Measurements from ENCODE around the gene LYG1.
"Not testable (repeated sequence)": the region's sequence is repeated elsewhere in the genome, so short reads cannot be mapped to it uniquely, and the experiment has no call there.

The LYG1 gene

DNA sequence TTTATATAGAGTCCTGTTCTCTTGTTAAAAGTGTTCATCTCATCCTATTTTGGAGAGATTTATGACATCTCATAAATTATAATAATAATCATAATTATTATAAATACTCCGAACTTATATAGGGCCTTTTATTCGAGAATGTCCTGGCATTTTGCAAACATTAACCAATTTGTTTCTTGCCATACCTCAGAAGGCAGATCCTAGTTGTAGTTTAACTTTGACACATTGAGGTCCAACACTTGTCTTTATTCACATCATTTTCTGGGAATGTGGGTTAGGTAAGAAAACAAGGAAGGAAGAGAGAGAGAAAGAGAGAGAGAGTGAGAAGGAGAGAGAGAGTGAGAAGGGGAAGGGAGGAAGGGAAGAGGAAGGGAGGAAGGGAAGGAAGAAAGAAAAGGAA, at the start of gene LYG1:
Gene LYG1, minus strand, starts transcription at position 101 of the 400 bp plus-strand sequence. CDS start 5,527 bp downstream, outside the sequence.
- not testable (repeated sequence) for H3K9ac ChIP-seq (ENCODE audit: low read length); H3K9me3 ChIP-seq (ENCODE audit: low read length); H3K27me3 ChIP-seq (ENCODE audit: control insufficient read depth in 1 of 2, insufficient read depth in 2 of 2, low read length in 2 of 2); H3K36me3 ChIP-seq (ENCODE audit: insufficient read depth, low read length); H3K4me3 ChIP-seq (ENCODE audit: low read depth in 1 of 2, low read length in 2 of 2); H3K27ac ChIP-seq (ENCODE audit: low read depth, low read length); H3K4me1 ChIP-seq (ENCODE audit: insufficient read depth, low read length)

GRCh38 chr2:99350194-99350593, 49.2 kb upstream of the LYG1 start:
- H3K27ac ChIP-seq (ENCODE audit: low read depth, low read length), result no peak overlapping the region
- H3K4me3 ChIP-seq (ENCODE audit: low read depth in 1 of 2, low read length in 2 of 2), result no peak overlapping the region
- no peaks in the 10 kb centered on the region for H3K36me3 ChIP-seq (ENCODE audit: insufficient read depth, low read length)
- H3K9ac ChIP-seq (ENCODE audit: low read length), result no peak overlapping the region
- no peaks in the 10 kb centered on the region for H3K4me1 ChIP-seq (ENCODE audit: insufficient read depth, low read length)
- no peaks in the 10 kb centered on the region for H3K27me3 ChIP-seq (ENCODE audit: control insufficient read depth in 1 of 2, insufficient read depth in 2 of 2, low read length in 2 of 2)
- no peaks in the 10 kb centered on the region for H3K9me3 ChIP-seq (ENCODE audit: low read length)

DNA sequence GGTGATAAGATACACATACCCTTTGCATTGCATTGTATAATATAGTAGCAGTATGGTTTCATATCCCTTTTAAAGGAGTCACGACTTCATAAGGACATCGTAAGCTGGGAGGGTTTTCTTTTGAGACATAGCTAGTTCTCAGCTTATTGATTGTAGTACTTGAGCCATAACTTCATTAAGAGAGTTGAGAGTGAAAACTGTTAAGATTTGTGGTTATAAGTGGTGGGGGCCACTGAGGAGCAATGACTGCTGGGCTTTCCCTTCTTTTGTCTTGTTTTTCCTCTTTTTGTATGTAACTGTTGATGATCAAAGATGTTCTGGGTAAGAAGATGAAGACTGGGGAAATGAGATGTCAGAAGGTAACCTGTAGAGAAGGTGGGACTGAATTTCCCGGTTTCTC, 47.2 kb upstream of the LYG1 start:
- Histone ChIP-seq H3K27me3 (ENCODE audit: control insufficient read depth in 1 of 2, insufficient read depth in 2 of 2, low read length in 2 of 2) (no peaks in the 10 kb centered on the region), H3K4me1 (ENCODE audit: insufficient read depth, low read length) (no peaks in the 10 kb centered on the region), H3K9me3 (ENCODE audit: low read length) (no peaks in the 10 kb centered on the region), H3K36me3 (ENCODE audit: insufficient read depth, low read length) (no peaks in the 10 kb centered on the region), H3K27ac (ENCODE audit: low read depth, low read length) (no peak overlapping the region), H3K4me3 (ENCODE audit: low read depth in 1 of 2, low read length in 2 of 2) (no peak overlapping the region), H3K9ac (ENCODE audit: low read length) (no peak overlapping the region)

- Histone ChIP-seq H3K9ac (ENCODE audit: low read length) (no peak overlapping the region), H3K9me3 (ENCODE audit: low read length) (no peaks in the 10 kb centered on the region), H3K27me3 (ENCODE audit: control insufficient read depth in 1 of 2, insufficient read depth in 2 of 2, low read length in 2 of 2) (no peaks in the 10 kb centered on the region), H3K36me3 (ENCODE audit: insufficient read depth, low read length) (no peaks in the 10 kb centered on the region), H3K27ac (ENCODE audit: low read depth, low read length) (no peak overlapping the region), H3K4me3 (ENCODE audit: low read depth in 1 of 2, low read length in 2 of 2) (no peak overlapping the region), H3K4me1 (ENCODE audit: insufficient read depth, low read length) (no peaks in the 10 kb centered on the region)
Measured at GRCh38 chr2:99346218-99346617, 45.2 kb upstream of the LYG1 start.

- H3K4me3 ChIP-seq (ENCODE audit: low read depth in 1 of 2, low read length in 2 of 2); H3K4me1 ChIP-seq (ENCODE audit: insufficient read depth, low read length); H3K27me3 ChIP-seq (ENCODE audit: control insufficient read depth in 1 of 2, insufficient read depth in 2 of 2, low read length in 2 of 2); H3K9ac ChIP-seq (ENCODE audit: low read length); H3K36me3 ChIP-seq (ENCODE audit: insufficient read depth, low read length); H3K27ac ChIP-seq (ENCODE audit: low read depth, low read length); H3K9me3 ChIP-seq (ENCODE audit: low read length): not testable (repeated sequence)
Measured at GRCh38 chr2:99345446-99345845, 44.4 kb upstream of the LYG1 start.

DNA sequence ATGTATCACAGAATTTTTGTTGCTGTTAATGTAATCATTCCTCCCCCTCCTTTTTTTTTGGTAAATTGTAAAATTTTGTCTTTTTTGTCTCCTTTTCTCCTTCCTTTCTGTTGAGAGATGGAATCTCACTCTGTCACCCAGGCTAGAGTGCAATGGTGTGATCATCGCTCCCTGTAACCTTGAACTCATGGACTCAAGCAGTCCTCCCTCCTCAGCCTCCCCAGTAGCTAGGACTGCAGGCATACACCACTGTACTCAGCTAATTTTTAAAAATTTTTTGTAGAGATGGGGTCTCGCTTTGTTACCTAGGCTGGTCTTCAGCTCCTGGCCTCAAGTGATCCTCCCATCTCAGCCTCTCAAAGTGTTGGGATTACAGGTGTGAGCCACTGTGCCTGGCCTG, 41.5 kb upstream of the LYG1 start:
- H3K9ac ChIP-seq (ENCODE audit: low read length), result no peak overlapping the region
- no peaks in the 10 kb centered on the region for H3K9me3 ChIP-seq (ENCODE audit: low read length)
- H3K36me3 ChIP-seq (ENCODE audit: insufficient read depth, low read length), result no peaks in the 10 kb centered on the region
- peaks cover 12% of the 10 kb centered on the region for H3K4me1 ChIP-seq (ENCODE audit: insufficient read depth, low read length)
- no peak overlapping the region for H3K27ac ChIP-seq (ENCODE audit: low read depth, low read length)
- H3K27me3 ChIP-seq (ENCODE audit: control insufficient read depth in 1 of 2, insufficient read depth in 2 of 2, low read length in 2 of 2), result no peaks in the 10 kb centered on the region
- H3K4me3 ChIP-seq (ENCODE audit: low read depth in 1 of 2, low read length in 2 of 2), result no peak overlapping the region

- Histone ChIP-seq H3K27ac (ENCODE audit: low read depth, low read length) (no peak overlapping the region), H3K4me3 (ENCODE audit: low read depth in 1 of 2, low read length in 2 of 2) (no peak overlapping the region), H3K4me1 (ENCODE audit: insufficient read depth, low read length) (peaks cover 12% of the 10 kb centered on the region), H3K9ac (ENCODE audit: low read length) (no peak overlapping the region), H3K36me3 (ENCODE audit: insufficient read depth, low read length) (no peaks in the 10 kb centered on the region), H3K9me3 (ENCODE audit: low read length) (no peaks in the 10 kb centered on the region), H3K27me3 (ENCODE audit: control insufficient read depth in 1 of 2, insufficient read depth in 2 of 2, low read length in 2 of 2) (no peaks in the 10 kb centered on the region)
Measured at GRCh38 chr2:99340669-99341236, 39.8 kb upstream of the LYG1 start.

- Histone ChIP-seq H3K27me3 (ENCODE audit: control insufficient read depth in 1 of 2, insufficient read depth in 2 of 2, low read length in 2 of 2) (no peaks in the 10 kb centered on the region), H3K9me3 (ENCODE audit: low read length) (no peaks in the 10 kb centered on the region), H3K4me3 (ENCODE audit: low read depth in 1 of 2, low read length in 2 of 2) (peak overlapping the region; percentile 76 to 100), H3K27ac (ENCODE audit: low read depth, low read length) (peak overlapping the region; percentile 96), H3K36me3 (ENCODE audit: insufficient read depth, low read length) (no peaks in the 10 kb centered on the region), H3K9ac (ENCODE audit: low read length) (peak overlapping the region; percentile 88), H3K4me1 (ENCODE audit: insufficient read depth, low read length) (peaks cover 20% of the 10 kb centered on the region)
Measured at GRCh38 chr2:99338029-99338585, 37.1 kb upstream of the LYG1 start.

DNA sequence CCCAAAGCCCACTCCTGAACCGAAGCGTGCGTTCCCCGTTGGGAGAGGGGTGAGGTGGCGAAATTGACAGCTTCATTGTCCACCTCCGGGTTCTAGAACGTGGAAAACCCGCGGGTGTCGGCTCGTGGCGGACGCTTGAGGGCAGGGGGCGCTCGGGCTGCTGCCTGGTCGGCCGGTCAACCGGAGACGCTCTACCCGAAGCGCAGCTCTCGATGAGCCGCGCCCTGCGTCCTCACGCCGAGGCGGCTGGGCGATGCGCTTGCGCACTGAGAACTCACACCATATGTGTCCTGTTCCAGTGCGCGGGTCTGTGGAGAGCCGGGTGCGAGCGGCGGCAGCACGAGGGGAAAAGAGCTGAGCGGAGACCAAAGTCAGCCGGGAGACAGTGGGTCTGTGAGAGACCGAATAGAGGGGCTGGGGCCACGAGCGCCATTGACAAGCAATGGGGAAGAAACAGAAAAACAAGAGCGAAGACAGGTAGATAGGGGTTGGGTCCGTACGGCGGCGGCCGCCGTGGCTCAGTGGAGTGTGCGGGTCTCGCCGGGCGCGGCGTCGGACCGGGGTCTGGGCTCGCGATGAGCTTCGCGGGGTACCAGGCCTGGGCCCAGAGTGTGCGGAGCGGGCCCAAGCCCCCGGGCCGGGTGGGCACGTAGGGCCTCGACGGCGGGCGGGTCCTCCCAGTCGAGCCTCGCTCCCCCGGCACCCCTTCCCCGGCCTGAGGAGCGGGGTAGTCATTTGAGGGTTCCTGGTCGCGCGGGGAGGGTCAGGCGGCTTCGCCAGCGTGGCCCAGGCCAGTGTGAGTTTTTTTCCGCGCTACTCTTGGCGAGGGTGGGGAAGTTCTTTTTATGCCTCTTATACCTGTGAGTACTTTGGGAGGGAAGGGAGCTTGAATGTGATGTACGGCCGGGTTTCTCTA, 36.4 kb upstream of the LYG1 start, which contains the start of gene EIF5B:
Gene EIF5B, plus strand, starts transcription at position 277 of the 916 bp plus-strand sequence. Its CDS starts 166 bp downstream, at position 443.
- Histone ChIP-seq H3K9me3 (ENCODE audit: low read length) (no peaks in the 10 kb centered on the region), H3K36me3 (ENCODE audit: insufficient read depth, low read length) (peaks cover 5% of the 10 kb centered on the region), H3K9ac (ENCODE audit: low read length) (peak within 1 kb of the TSS; percentile 88), H3K27me3 (ENCODE audit: control insufficient read depth in 1 of 2, insufficient read depth in 2 of 2, low read length in 2 of 2) (no peaks in the 10 kb centered on the region), H3K4me3 (ENCODE audit: low read depth in 1 of 2, low read length in 2 of 2) (peak within 1 kb of the TSS; percentile 86 to 100), H3K27ac (ENCODE audit: low read depth, low read length) (peak within 1 kb of the TSS; percentile 96), H3K4me1 (ENCODE audit: insufficient read depth, low read length) (peaks cover 20% of the 10 kb centered on the region)

- peak overlapping the region; percentile 96 for H3K27ac ChIP-seq (ENCODE audit: low read depth, low read length)
- H3K9ac ChIP-seq (ENCODE audit: low read length), result peak overlapping the region; percentile 88
- no peaks in the 10 kb centered on the region for H3K9me3 ChIP-seq (ENCODE audit: low read length)
- H3K27me3 ChIP-seq (ENCODE audit: control insufficient read depth in 1 of 2, insufficient read depth in 2 of 2, low read length in 2 of 2), result no peaks in the 10 kb centered on the region
- peaks cover 11% of the 10 kb centered on the region for H3K36me3 ChIP-seq (ENCODE audit: insufficient read depth, low read length)
- H3K4me3 ChIP-seq (ENCODE audit: low read depth in 1 of 2, low read length in 2 of 2), result peak overlapping the region; percentile 86 to 100
- H3K4me1 ChIP-seq (ENCODE audit: insufficient read depth, low read length), result peaks cover 20% of the 10 kb centered on the region
Measured at GRCh38 chr2:99336804-99337112, 35.8 kb upstream of the LYG1 start.

DNA sequence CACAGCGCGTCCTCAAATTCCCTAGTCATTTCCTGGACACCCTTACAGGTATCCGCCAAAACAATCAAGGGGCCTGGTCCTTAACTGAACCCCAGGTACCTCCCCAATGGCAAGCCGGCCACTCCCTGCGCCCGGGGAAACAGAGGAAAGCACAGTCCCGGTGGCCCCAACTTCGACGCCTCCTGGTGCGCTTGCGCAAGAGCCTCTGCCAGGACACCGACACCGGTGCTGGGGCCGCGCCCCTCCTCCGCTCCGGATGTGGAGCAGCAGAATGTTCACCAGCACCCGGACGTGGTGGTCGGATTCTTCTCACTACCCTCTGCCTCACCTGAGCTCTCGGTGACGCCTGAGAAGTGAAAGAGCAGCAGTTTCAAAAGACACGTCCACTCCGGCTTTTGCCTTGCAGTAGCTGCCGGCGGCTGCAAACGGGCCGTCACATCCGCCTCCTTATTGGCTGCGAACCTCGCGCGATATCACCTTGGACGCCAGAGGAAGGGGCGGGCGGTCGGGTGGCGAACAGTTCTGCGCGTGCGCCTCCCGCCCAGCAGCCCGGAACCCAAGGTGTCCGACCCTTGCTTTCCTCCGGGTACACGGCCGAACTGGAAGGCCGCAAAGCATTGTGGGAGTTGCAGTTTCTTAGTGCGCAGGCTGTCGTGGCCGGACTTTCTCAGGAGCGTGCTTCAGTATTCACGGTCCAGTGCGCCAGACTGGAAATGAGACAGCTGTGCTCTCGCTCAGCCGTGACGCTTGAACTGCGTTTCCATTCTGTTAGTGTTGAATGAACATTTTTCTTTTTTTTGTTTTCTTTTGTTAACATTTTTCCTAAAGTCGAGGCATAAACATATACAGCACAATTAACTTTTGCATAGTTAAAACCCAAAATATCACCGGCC, 35.2 kb upstream of the LYG1 start, which contains the start of gene TXNDC9:
Gene TXNDC9, minus strand, starts transcription at position 423 of the 893 bp plus-strand sequence. CDS start 3,123 bp downstream, outside the sequence.
- Histone ChIP-seq H3K9ac (ENCODE audit: low read length) (peak within 1 kb of the TSS; percentile 88), H3K27ac (ENCODE audit: low read depth, low read length) (peak within 1 kb of the TSS; percentile 96), H3K36me3 (ENCODE audit: insufficient read depth, low read length) (peaks cover 14% of the 10 kb centered on the region)

More for the DNA sequence above, 35.2 kb upstream of the LYG1 start, which contains the start of gene TXNDC9:
- H3K27me3 ChIP-seq (ENCODE audit: control insufficient read depth in 1 of 2, insufficient read depth in 2 of 2, low read length in 2 of 2), result no peaks in the 10 kb centered on the region
- H3K4me1 ChIP-seq (ENCODE audit: insufficient read depth, low read length), result peaks cover 20% of the 10 kb centered on the region
- peak within 1 kb of the TSS; percentile 86 to 100 for H3K4me3 ChIP-seq (ENCODE audit: low read depth in 1 of 2, low read length in 2 of 2)
- no peaks in the 10 kb centered on the region for H3K9me3 ChIP-seq (ENCODE audit: low read length)

All from muscle layer of colon (tissue), 2 donors.